Effector CD8-positive, alpha-beta T cell (primary cell): Measurements from ENCODE around the gene TNF.

Experiments used
- DNase-seq: peaks from one replicate; lab custom pipeline; 2025; lab: John Stamatoyannopoulos, UW
- total RNA-seq, 4 experiments: gene quantifications; one replicate each; lab custom pipeline; 2026; lab: John Stamatoyannopoulos, UW

The TNF gene
- total RNA-seq: 31.2 to 94.7 (median 36.1) reads per million in 4 experiments

GRCh38 chr6:31575335-31575901 lies at the start of gene TNF:
Gene TNF (plus strand): TSS chr6:31575565. CDS start chr6:31575742, 177 bp downstream.
- DNase-seq: no peak

GRCh38 chr6:31525932-31526591 lies 49.3 kb upstream of the TNF start:
- no peak for DNase-seq

- DNase-seq: no peak
Observed at GRCh38 chr6:31528307-31528777, 47.0 kb upstream of the TNF start.

- DNase-seq: no peak
Observed at GRCh38 chr6:31528821-31529328, 46.5 kb upstream of the TNF start, which contains the start of gene MCCD1. Gene MCCD1 (plus strand): TSS chr6:31528962. CDS start chr6:31529015, 53 bp downstream.

GRCh38 chr6:31529329-31530150 lies 45.8 kb upstream of the TNF start:
- no peak for DNase-seq

GRCh38 chr6:31530659-31531058 lies 44.7 kb upstream of the TNF start:
- DNase-seq: no peak

GRCh38 chr6:31531162-31531561 lies 44.2 kb upstream of the TNF start:
- DNase-seq: no peak

- no peak for DNase-seq
Observed at GRCh38 chr6:31531771-31532643, 43.4 kb upstream of the TNF start.

- DNase-seq: no peak
Observed at GRCh38 chr6:31532644-31533454, 42.5 kb upstream of the TNF start.

GRCh38 chr6:31533455-31533841 lies 41.9 kb upstream of the TNF start:
- DNase-seq: no peak

- DNase-seq: no peak
Observed at GRCh38 chr6:31534011-31534410, 41.4 kb upstream of the TNF start.

GRCh38 chr6:31534521-31535040 lies 40.8 kb upstream of the TNF start:
- no peak for DNase-seq

- DNase-seq: no peak
Observed at GRCh38 chr6:31535538-31536324, 39.6 kb upstream of the TNF start.

GRCh38 chr6:31538805-31539400 lies 36.5 kb upstream of the TNF start:
- DNase-seq: no peak

- no peak for DNase-seq
Observed at GRCh38 chr6:31540640-31541039, 34.7 kb upstream of the TNF start.

- DNase-seq: peak; percentile 37
Observed at GRCh38 chr6:31541059-31541657, 34.2 kb upstream of the TNF start.

GRCh38 chr6:31541658-31542521 lies 33.5 kb upstream of the TNF start, which contains the start of gene DDX39B:
Gene DDX39B (minus strand): TSS chr6:31542003. CDS start chr6:31540532, 1,471 bp downstream.
- peak; percentile 88 for DNase-seq

GRCh38 chr6:31543639-31544038 lies 31.7 kb upstream of the TNF start:
- DNase-seq: no peak
